Astrocyte (in vitro differentiated cells and primary cell): Measurements from ENCODE around the gene CAMK2D.

Experiments used
- CTCF ChIP-seq: IDR thresholded peaks from 2 replicates; pipeline ENCODE4 v1.5.1; 2011; ENCODE audit warnings: low read depth, mild to moderate bottlenecking, inconsistent platforms, low read length, moderate library complexity; ENCODE audit not compliant: insufficient read depth
- EZH2 ChIP-seq: IDR thresholded peaks from 2 replicates; pipeline ENCODE4 v1.6.1; 2012; ENCODE audit warnings: mild to moderate bottlenecking, low read length, inconsistent platforms; ENCODE audit not compliant: insufficient read depth

GRCh38 chr4:113505044-113505443 lies 256.5 kb downstream of the CAMK2D start:
- TF ChIP-seq CTCF: no peak
- TF ChIP-seq EZH2: no peak
